Neural cell (in vitro differentiated cells): ENCODE results near the gene RPS19BP1. TPM values are rescaled to one million over a fixed set of nuclear protein-coding genes. Genes with fewer than 3 reads are reported as not detected.

Experiments
- H2AFZ ChIP-seq: fragments of 200-600, 300-800 bp; sonication (generic), shearing (Covaris generic); 2 replicates; pipeline ENCODE4 v1.6.0; 2014; ENCODE audit warnings: low read depth, mild to moderate bottlenecking, antibody characterized with exemption, low read length, moderate library complexity
- H3F3A ChIP-seq: fragments of 200-600 bp; shearing (Covaris generic); 2 replicates; pipeline ENCODE4 v1.6.1; 2016; ENCODE audit warnings: mild to moderate bottlenecking, moderate library complexity, mixed read lengths, antibody characterized with exemption, low read length; ENCODE audit not compliant: insufficient read depth, poor library complexity, severe bottlenecking
- H3K27ac ChIP-seq: fragments of 200-600, 300-800 bp; sonication (generic), shearing (Covaris generic); 2 replicates; pipeline ENCODE4 v1.5.1; 2014; ENCODE audit warnings: mild to moderate bottlenecking, low read length, moderate library complexity
- H3K27me3 ChIP-seq: fragments of 300-800, 200-600 bp; sonication (generic), shearing (Covaris generic); 2 replicates; pipeline ENCODE4 v1.6.0; 2014; ENCODE audit warnings: mild to moderate bottlenecking, low read depth, low read length, moderate library complexity; ENCODE audit not compliant: insufficient read depth
- H3K36me3 ChIP-seq: fragments of 300-800, 200-600 bp; sonication (generic), shearing (Covaris generic); 2 replicates; pipeline ENCODE4 v1.5.1; 2014; ENCODE audit warnings: mild to moderate bottlenecking, antibody characterized with exemption, low read length, moderate library complexity; ENCODE audit not compliant: insufficient read depth
- H3K4me2 ChIP-seq: fragments of 300-800, 200-600 bp; sonication (generic), shearing (Covaris generic); 2 replicates; pipeline ENCODE4 v1.6.0; 2014; ENCODE audit warnings: mild to moderate bottlenecking, low read length
- H3K4me3 ChIP-seq: fragments of 300-800, 200-600 bp; sonication (generic), shearing (Covaris generic); 2 replicates; pipeline ENCODE4 v1.5.1; 2014; ENCODE audit warnings: mild to moderate bottlenecking, low read length, moderate library complexity
- H3K79me2 ChIP-seq: fragments of 200-600 bp; shearing (Covaris generic); replicated peaks from 2 replicates; pipeline ENCODE4 v1.6.0; 2014; ENCODE audit warnings: mild to moderate bottlenecking, low read length, moderate library complexity; ENCODE audit not compliant: insufficient read depth
- H3K9ac ChIP-seq: fragments of 300-800, 200-600 bp; sonication (generic), shearing (Covaris generic); 2 replicates; pipeline ENCODE4 v1.6.1; 2016; ENCODE audit warnings: mild to moderate bottlenecking, low read length, mixed read lengths
- H3K9me2 ChIP-seq: fragments of 200-600 bp; shearing (Covaris generic); 2 replicates; pipeline ENCODE4 v1.6.1; 2016; ENCODE audit warnings: mild to moderate bottlenecking, low read length, mixed read lengths; ENCODE audit not compliant: insufficient read depth
- H3K9me3 ChIP-seq: fragments of 200-600, 300-800 bp; sonication (generic), shearing (Covaris generic); 2 replicates; pipeline ENCODE4 v1.6.1; 2016; ENCODE audit warnings: mild to moderate bottlenecking, mixed run types, low read length, moderate library complexity, mixed read lengths
- H4K20me1 ChIP-seq: fragments of 200-600 bp; shearing (Covaris generic); 2 replicates; pipeline ENCODE4 v1.6.1; 2016; ENCODE audit warnings: mild to moderate bottlenecking, mixed run types; ENCODE audit not compliant: insufficient read depth
- CTCF ChIP-seq: fragments of 450-650 bp; IDR thresholded peaks from 2 replicates; pipeline ENCODE4 v1.5.1; 2014; ENCODE audit warnings: antibody characterized with exemption, mild to moderate bottlenecking, moderate library complexity; ENCODE audit not compliant: poor library complexity, severe bottlenecking
- EP300 ChIP-seq: fragments of 450-650 bp; conservative IDR thresholded peaks from 2 replicates; pipeline ENCODE4 v1.6.1; 2014; ENCODE audit warnings: antibody characterized with exemption, mild to moderate bottlenecking, moderate library complexity; ENCODE audit not compliant: poor library complexity, severe bottlenecking
- EZH2 ChIP-seq: fragments of 200-600, 300-800 bp; shearing (Covaris generic), sonication (generic); IDR thresholded peaks from 2 replicates; pipeline ENCODE4 v1.6.1; 2014; ENCODE audit warnings: antibody characterized with exemption, low read length, borderline replicate concordance, mild to moderate bottlenecking; ENCODE audit not compliant: insufficient read depth, poor library complexity, severe bottlenecking
- MXI1 ChIP-seq: fragments of 450-650 bp; conservative IDR thresholded peaks from 2 replicates; pipeline ENCODE4 v1.6.1; 2014; ENCODE audit warnings: antibody characterized with exemption, mild to moderate bottlenecking; ENCODE audit not compliant: poor library complexity, severe bottlenecking
- POLR2AphosphoS5 ChIP-seq: IDR thresholded peaks from 2 replicates; pipeline ENCODE4 v1.6.1; 2012
- RAD21 ChIP-seq: fragments of 450-650 bp; conservative IDR thresholded peaks from 2 replicates; pipeline ENCODE4 v1.6.1; 2014; ENCODE audit warnings: antibody characterized with exemption, mild to moderate bottlenecking, moderate library complexity
- SMC3 ChIP-seq: fragments of 450-650 bp; conservative IDR thresholded peaks from 2 replicates; pipeline ENCODE4 v1.6.1; 2014; ENCODE audit warnings: antibody characterized with exemption, mild to moderate bottlenecking, moderate library complexity; ENCODE audit not compliant: poor library complexity
- TAF1 ChIP-seq: IDR thresholded peaks from 2 replicates; pipeline ENCODE4 v1.6.1; 2012; ENCODE audit warnings: low read depth
- polyA plus RNA-seq: library from polyadenylated mRNA; depleted of rRNA; stranded (reverse); fragments of >200 nt; gene quantifications from 2 replicates; pipeline ENCODE4 v1.2.3, GENCODE V29; 2014
- TF ChIP-seq, protein P1 (sequence below): IDR thresholded peaks from 2 replicates; pipeline ENCODE4 v1.6.1; 2012; ENCODE audit warnings: borderline replicate concordance

The RPS19BP1 gene
- polyA plus RNA-seq, 1 donor from 2014 or later: 164 TPM

DNA sequence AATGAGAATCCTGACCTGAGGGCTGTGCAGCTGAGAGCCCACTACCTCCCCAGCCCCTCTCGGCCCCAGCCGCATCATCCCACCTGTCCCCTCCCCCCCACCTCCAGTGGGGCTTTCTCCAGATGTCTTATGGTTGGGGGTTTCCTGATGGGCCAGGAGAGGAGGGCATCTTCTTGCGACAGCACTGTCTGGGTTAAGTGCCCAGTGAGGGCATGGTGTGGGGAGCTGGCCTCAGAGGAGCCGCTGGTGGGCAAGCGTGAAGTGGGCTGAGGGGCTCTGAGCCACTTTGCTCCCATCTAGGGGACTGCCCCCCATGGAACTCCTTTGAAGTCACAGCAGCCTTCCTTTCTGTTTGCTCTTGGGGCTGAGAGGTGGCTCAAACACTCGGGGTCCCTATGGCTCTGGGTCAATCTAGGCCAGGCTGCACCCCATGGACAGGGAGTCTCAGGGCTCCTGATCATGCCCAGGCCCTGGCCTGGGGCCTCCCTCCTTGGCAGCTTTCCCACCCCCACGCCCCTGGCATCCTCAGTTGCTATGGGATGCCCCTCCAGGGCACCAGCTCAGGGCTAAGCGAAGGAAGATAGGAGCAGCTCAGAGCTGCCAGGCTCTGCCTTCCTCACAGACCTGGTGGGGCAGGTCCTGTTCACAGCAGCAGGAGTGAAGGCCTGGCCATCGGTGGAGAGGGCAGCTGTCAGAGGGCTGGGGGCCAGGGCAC lies 41.4 kb downstream of the RPS19BP1 start:
- H3K79me2 ChIP-seq: no peaks in the 10 kb centered on the region
- no peak overlapping the region for H3K4me3 ChIP-seq
- H3K4me2 ChIP-seq: no peak overlapping the region
- no peak for TF ChIP-seq TAF1
- no peak for TF ChIP-seq CTCF
- no peak for TF ChIP-seq EP300
- no peak for TF ChIP-seq SMC3
- TF ChIP-seq, protein P1, sequence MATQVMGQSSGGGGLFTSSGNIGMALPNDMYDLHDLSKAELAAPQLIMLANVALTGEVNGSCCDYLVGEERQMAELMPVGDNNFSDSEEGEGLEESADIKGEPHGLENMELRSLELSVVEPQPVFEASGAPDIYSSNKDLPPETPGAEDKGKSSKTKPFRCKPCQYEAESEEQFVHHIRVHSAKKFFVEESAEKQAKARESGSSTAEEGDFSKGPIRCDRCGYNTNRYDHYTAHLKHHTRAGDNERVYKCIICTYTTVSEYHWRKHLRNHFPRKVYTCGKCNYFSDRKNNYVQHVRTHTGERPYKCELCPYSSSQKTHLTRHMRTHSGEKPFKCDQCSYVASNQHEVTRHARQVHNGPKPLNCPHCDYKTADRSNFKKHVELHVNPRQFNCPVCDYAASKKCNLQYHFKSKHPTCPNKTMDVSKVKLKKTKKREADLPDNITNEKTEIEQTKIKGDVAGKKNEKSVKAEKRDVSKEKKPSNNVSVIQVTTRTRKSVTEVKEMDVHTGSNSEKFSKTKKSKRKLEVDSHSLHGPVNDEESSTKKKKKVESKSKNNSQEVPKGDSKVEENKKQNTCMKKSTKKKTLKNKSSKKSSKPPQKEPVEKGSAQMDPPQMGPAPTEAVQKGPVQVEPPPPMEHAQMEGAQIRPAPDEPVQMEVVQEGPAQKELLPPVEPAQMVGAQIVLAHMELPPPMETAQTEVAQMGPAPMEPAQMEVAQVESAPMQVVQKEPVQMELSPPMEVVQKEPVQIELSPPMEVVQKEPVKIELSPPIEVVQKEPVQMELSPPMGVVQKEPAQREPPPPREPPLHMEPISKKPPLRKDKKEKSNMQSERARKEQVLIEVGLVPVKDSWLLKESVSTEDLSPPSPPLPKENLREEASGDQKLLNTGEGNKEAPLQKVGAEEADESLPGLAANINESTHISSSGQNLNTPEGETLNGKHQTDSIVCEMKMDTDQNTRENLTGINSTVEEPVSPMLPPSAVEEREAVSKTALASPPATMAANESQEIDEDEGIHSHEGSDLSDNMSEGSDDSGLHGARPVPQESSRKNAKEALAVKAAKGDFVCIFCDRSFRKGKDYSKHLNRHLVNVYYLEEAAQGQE: no peak
- TF ChIP-seq EZH2: no peak
- no peak for TF ChIP-seq MXI1
- no peak for TF ChIP-seq POLR2AphosphoS5
- TF ChIP-seq RAD21: no peak
- H2AFZ ChIP-seq: no peak overlapping the region
- no peaks in the 10 kb centered on the region for H3K36me3 ChIP-seq
- no peaks in the 10 kb centered on the region for H3K27me3 ChIP-seq
- no peaks in the 10 kb centered on the region for H4K20me1 ChIP-seq
- H3K27ac ChIP-seq: no peak overlapping the region
- H3F3A ChIP-seq: no peaks in the 10 kb centered on the region
- no peaks in the 10 kb centered on the region for H3K9me2 ChIP-seq
- H3K9me3 ChIP-seq: no peaks in the 10 kb centered on the region
- H3K9ac ChIP-seq: no peak overlapping the region

DNA sequence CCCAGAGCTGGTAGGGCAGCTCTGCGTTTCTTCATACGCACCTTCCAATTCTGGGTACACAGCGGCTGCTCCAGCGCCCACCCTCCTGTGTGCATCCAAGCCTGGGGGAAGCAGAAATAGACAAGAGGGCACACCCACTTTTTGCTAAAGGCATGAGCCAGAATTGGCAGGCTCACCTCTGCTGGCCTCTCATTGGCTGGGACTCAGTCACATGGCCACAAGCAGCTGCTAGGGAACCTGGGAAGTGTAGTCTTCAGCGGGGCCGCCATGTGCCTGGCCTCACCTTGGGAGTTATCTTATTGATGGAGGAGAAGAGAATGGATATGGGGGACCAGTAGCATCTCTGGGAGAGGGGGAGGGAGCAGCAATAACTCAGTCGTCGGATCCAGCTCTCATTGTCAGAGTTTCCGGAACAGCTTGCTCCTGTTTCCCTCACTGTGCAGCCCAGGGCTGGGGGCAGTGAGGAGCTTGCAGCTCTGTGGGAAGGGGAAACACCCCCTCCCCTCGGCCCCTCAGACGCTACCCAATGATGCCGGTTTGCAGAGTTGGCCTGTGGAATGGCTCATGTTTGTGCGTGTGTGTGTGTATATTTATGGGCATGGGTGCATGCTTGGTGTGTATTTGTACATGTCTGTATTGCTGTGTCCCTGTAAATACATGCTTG lies 42.3 kb downstream of the RPS19BP1 start:
- no peak overlapping the region for H3K9ac ChIP-seq
- H3K36me3 ChIP-seq: no peaks in the 10 kb centered on the region
- no peaks in the 10 kb centered on the region for H3K27me3 ChIP-seq
- TF ChIP-seq EZH2: no peak
- TF ChIP-seq SMC3: no peak
- TF ChIP-seq MXI1: peak; percentile 36
- no peak overlapping the region for H2AFZ ChIP-seq
- no peaks in the 10 kb centered on the region for H3K9me2 ChIP-seq
- no peak overlapping the region for H3K4me3 ChIP-seq
- H3K9me3 ChIP-seq: no peaks in the 10 kb centered on the region
- no peak overlapping the region for H3K27ac ChIP-seq
- no peak overlapping the region for H3K4me2 ChIP-seq
- no peaks in the 10 kb centered on the region for H4K20me1 ChIP-seq
- no peaks in the 10 kb centered on the region for H3K79me2 ChIP-seq
- H3F3A ChIP-seq: no peaks in the 10 kb centered on the region
